SK-N-SH (cell line): ENCODE results near the gene SPA17. TPM values are rescaled to one million over a fixed set of nuclear protein-coding genes. Genes with fewer than 3 reads are reported as not detected.

Source experiments
- CTCF ChIA-PET: fragments of 300-600, 350-600 bp; formaldehyde crosslinking; extraction: SDS; loops from one replicate; lab custom pipeline; 2021; lab: Yijun Ruan, JAX
- POLR2A ChIA-PET: fragments of 350-600 bp; sonication (Branson Sonifier 250); formaldehyde crosslinking; extraction: SDS; loops from one replicate; lab custom pipeline; 2020; ENCODE audit warnings: antibody characterized with exemption, inconsistent platforms; lab: Yijun Ruan, JAX
- DNase-seq: peaks from one replicate; pipeline ENCODE4 v3.0.0; 2012
- H2AFZ ChIP-seq: fragments of 200-600 bp; sonication (generic); 2 replicates; pipeline ENCODE4 v1.8.1; 2016; ENCODE audit warnings: antibody characterized with exemption, mild to moderate bottlenecking, low read depth
- H3F3A ChIP-seq: fragments of 200-600 bp; sonication (generic); replicated peaks from 2 replicates; pipeline ENCODE3; 2016; ENCODE audit warnings: antibody characterized with exemption, mild to moderate bottlenecking; ENCODE audit not compliant: insufficient read depth
- H3K27ac ChIP-seq, 2 experiments: fragments of 200-500 bp in 1 of 2; fragments of 200-600 bp in 1 of 2; sonication (Bioruptor generic) in 1 of 2; sonication (generic), shearing (Covaris generic) in 1 of 2; 2 replicates each; pipeline versions ENCODE4 v1.5.1 to v1.6.1; 2014 to 2016; ENCODE audit warnings: low read depth in 2 of 2, inconsistent platforms in 1 of 2, low read length in 1 of 2, mild to moderate bottlenecking in 1 of 2, mixed read lengths in 1 of 2
- H3K27me3 ChIP-seq: fragments of 200-600 bp; sonication (generic), shearing (Covaris generic); 2 replicates; pipeline ENCODE4 v1.6.1; 2016; ENCODE audit warnings: mixed run types; ENCODE audit not compliant: insufficient read depth
- H3K36me3 ChIP-seq, 2 experiments: fragments of 200-500 bp in 1 of 2; fragments of 200-600 bp in 1 of 2; sonication (Bioruptor generic) in 1 of 2; sonication (generic) in 1 of 2; replicated peaks in 1 of 2; 2 replicates each; pipeline versions ENCODE3 to v1.5.1; 2014 to 2016; ENCODE audit warnings: low read length in 1 of 2, mild to moderate bottlenecking in 1 of 2; ENCODE audit not compliant: insufficient read depth in 2 of 2, control insufficient read depth in 1 of 2
- H3K4me1 ChIP-seq, 2 experiments: fragments of 200-500 bp in 1 of 2; fragments of 200-600 bp in 1 of 2; sonication (Bioruptor generic) in 1 of 2; sonication (generic), shearing (Covaris generic) in 1 of 2; 2 replicates each; pipeline versions ENCODE4 v1.5.1 to v1.6.1; 2014 to 2016; ENCODE audit warnings: low read depth in 1 of 2, low read length in 1 of 2, mixed run types in 1 of 2; ENCODE audit not compliant: insufficient read depth in 2 of 2, control insufficient read depth in 1 of 2
- H3K4me2 ChIP-seq: fragments of 200-600 bp; sonication (generic), shearing (Covaris generic); 2 replicates; pipeline ENCODE4 v1.6.1; 2017; ENCODE audit warnings: mixed run types
- H3K4me3 ChIP-seq, 2 experiments: fragments of 200-500 bp in 1 of 2; fragments of 200-600 bp in 1 of 2; sonication (Bioruptor generic) in 1 of 2; sonication (generic), shearing (Covaris generic) in 1 of 2; 2 replicates each; pipeline versions ENCODE4 v1.5.1 to v1.8.1; 2014 to 2016; ENCODE audit warnings: low read depth in 2 of 2, inconsistent platforms in 1 of 2, low read length in 1 of 2, mild to moderate bottlenecking in 1 of 2, mixed read lengths in 1 of 2, moderate library complexity in 1 of 2
- H3K79me2 ChIP-seq: fragments of 200-600 bp; sonication (generic); 2 replicates; pipeline ENCODE4 v1.8.1; 2017; ENCODE audit warnings: mild to moderate bottlenecking; ENCODE audit not compliant: insufficient read depth
- H3K9ac ChIP-seq: fragments of 200-600 bp; sonication (generic); 2 replicates; pipeline ENCODE4 v1.6.1; 2017; ENCODE audit warnings: mixed run types
- H3K9me2 ChIP-seq: fragments of 200-600 bp; sonication (generic); 2 replicates; pipeline ENCODE4 v1.6.1; 2017; ENCODE audit warnings: mixed run types
- H3K9me3 ChIP-seq: fragments of 200-600 bp; sonication (generic); 2 replicates; pipeline ENCODE4 v1.6.1; 2017; ENCODE audit warnings: mixed run types, mild to moderate bottlenecking, moderate library complexity
- H4K20me1 ChIP-seq: fragments of 200-600 bp; sonication (generic); 2 replicates; pipeline ENCODE4 v1.6.1; 2017; ENCODE audit warnings: mild to moderate bottlenecking, mixed run types; ENCODE audit not compliant: insufficient read depth
- CHD2 ChIP-seq: fragments of 150-350 bp; IDR thresholded peaks from 2 replicates; pipeline ENCODE4 v1.6.1; 2018; ENCODE audit warnings: low read length; ENCODE audit not compliant: partially characterized antibody
- CTCF ChIP-seq: fragments of 200-600 bp; sonication (generic); IDR thresholded peaks from 2 replicates; pipeline ENCODE4 v1.6.1; 2017; ENCODE audit warnings: antibody characterized with exemption, mild to moderate bottlenecking, moderate library complexity
- ELF1 ChIP-seq: IDR thresholded peaks from 2 replicates; pipeline ENCODE4 v1.4.0; 2012
- EP300 ChIP-seq, 2 experiments: IDR thresholded peaks; 2 replicates each; pipeline versions ENCODE4 v1.4.0 to v1.6.1; 2012; ENCODE audit warnings: borderline replicate concordance in 1 of 2, low read depth in 1 of 2, low read length in 1 of 2
- EZH2phosphoT487 ChIP-seq: fragments of 200-600 bp; sonication (generic); IDR thresholded peaks from 2 replicates; pipeline ENCODE4 v1.6.1; 2017; ENCODE audit warnings: low read depth, mixed run types, mild to moderate bottlenecking, antibody characterized with exemption, moderate library complexity, borderline replicate concordance
- FOSL2 ChIP-seq: IDR thresholded peaks from 2 replicates; pipeline ENCODE4 v1.4.0; 2012; ENCODE audit warnings: low read depth, mild to moderate bottlenecking, moderate library complexity, borderline replicate concordance
- JUND ChIP-seq: IDR thresholded peaks from 2 replicates; pipeline ENCODE4 v1.4.0; 2012
- PBX3 ChIP-seq: IDR thresholded peaks from 2 replicates; pipeline ENCODE4; 2012
- RAD21 ChIP-seq: IDR thresholded peaks from 2 replicates; pipeline ENCODE4 v1.6.1; 2012; ENCODE audit warnings: mild to moderate bottlenecking, low read length
- RXRA ChIP-seq: IDR thresholded peaks from 2 replicates; pipeline ENCODE4 v1.4.0; 2012; ENCODE audit warnings: low read depth, mild to moderate bottlenecking, borderline replicate concordance
- SIN3A ChIP-seq: IDR thresholded peaks from 2 replicates; pipeline ENCODE4 v1.6.1; 2012; ENCODE audit warnings: low read depth, mild to moderate bottlenecking, low read length, moderate library complexity, borderline replicate concordance
- SMC3 ChIP-seq: IDR thresholded peaks from 2 replicates; pipeline ENCODE4 v1.6.1; 2012; ENCODE audit warnings: low read depth, low read length, improper control_type of control experiment
- TAF1 ChIP-seq: IDR thresholded peaks from 2 replicates; pipeline ENCODE4 v1.6.1; 2012; ENCODE audit warnings: low read depth, mild to moderate bottlenecking, low read length, moderate library complexity, borderline replicate concordance
- TCF12 ChIP-seq: IDR thresholded peaks from 2 replicates; pipeline ENCODE4 v1.4.0; 2012
- TEAD4 ChIP-seq: IDR thresholded peaks from 2 replicates; pipeline ENCODE4 v1.4.0; 2012; ENCODE audit warnings: mild to moderate bottlenecking, borderline replicate concordance; ENCODE audit not compliant: insufficient read depth
- USF1 ChIP-seq: IDR thresholded peaks from 2 replicates; pipeline ENCODE4 v1.4.0; 2012; ENCODE audit warnings: low read depth, borderline replicate concordance
- YY1 ChIP-seq: IDR thresholded peaks from 2 replicates; pipeline ENCODE4 v1.4.0; 2012; ENCODE audit warnings: low read depth, mild to moderate bottlenecking
- WGBS: methylation state at CpG from one replicate; pipeline ENCODE4 v1.1.6; 2017; ENCODE audit warnings: low lambda C conversion rate; 5-methylcytosine and 5-hydroxymethylcytosine counted together
- polyA plus RNA-seq, 3 experiments: library from polyadenylated mRNA; depleted of rRNA; stranded (reverse); fragments of >200 nt; gene quantifications; 2 replicates each; pipeline ENCODE4 v1.2.3, GENCODE V29; 2012
- TF ChIP-seq, protein P1 (sequence below): IDR thresholded peaks from 2 replicates; pipeline ENCODE4 v1.4.0; 2012; ENCODE audit warnings: low read depth
- TF ChIP-seq, protein P2 (sequence below): fragments of 150-350 bp; IDR thresholded peaks from 2 replicates; pipeline ENCODE4 v1.6.1; 2017; ENCODE audit warnings: antibody characterized with exemption, low read length, low read depth, borderline replicate concordance

SPA17 gene
- polyA plus RNA-seq, 1 of the 3 experiments (the other 2 are of a cell fraction), result 7.7 TPM

- Histone ChIP-seq H3K79me2 (no peaks in the 10 kb centered on the region), H3K27ac (no peak overlapping the region), H3K9me2 (no peaks in the 10 kb centered on the region), H3K4me3 (no peak overlapping the region), H3F3A (peaks cover 3% of the 10 kb centered on the region), H3K4me1 (peaks cover 0 to 4% of the 10 kb centered on the region in 2 experiments; a peak in 2 of 4 replicates), H3K4me2 (no peak overlapping the region), H4K20me1 (no peaks in the 10 kb centered on the region), H3K9ac (no peak overlapping the region), H3K9me3 (no peaks in the 10 kb centered on the region), H2AFZ (no peak overlapping the region), H3K27me3 (no peaks in the 10 kb centered on the region), H3K36me3 (no peaks in the 10 kb centered on the region)
- TF ChIP-seq, protein P1, sequence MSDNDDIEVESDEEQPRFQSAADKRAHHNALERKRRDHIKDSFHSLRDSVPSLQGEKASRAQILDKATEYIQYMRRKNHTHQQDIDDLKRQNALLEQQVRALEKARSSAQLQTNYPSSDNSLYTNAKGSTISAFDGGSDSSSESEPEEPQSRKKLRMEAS, result no peak
- TF ChIP-seq SMC3 (no peak), TCF12 (no peak), SIN3A (no peak), EZH2phosphoT487 (no peak), USF1 (no peak), JUND (no peak), TAF1 (no peak), CTCF (no peak), RAD21 (no peak), FOSL2 (no peak), PBX3 (no peak), TEAD4 (no peak), EP300 (IDR thresholded peaks at IDR 0.05; ENCODE audit: borderline replicate concordance in 1 of 2, low read depth in 1 of 2, low read length in 1 of 2) (no peak), YY1 (no peak), CHD2 (no peak), ELF1 (no peak), RXRA (no peak)
- TF ChIP-seq, protein P2, sequence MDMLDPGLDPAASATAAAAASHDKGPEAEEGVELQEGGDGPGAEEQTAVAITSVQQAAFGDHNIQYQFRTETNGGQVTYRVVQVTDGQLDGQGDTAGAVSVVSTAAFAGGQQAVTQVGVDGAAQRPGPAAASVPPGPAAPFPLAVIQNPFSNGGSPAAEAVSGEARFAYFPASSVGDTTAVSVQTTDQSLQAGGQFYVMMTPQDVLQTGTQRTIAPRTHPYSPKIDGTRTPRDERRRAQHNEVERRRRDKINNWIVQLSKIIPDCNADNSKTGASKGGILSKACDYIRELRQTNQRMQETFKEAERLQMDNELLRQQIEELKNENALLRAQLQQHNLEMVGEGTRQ, result no peak
- no peak for DNase-seq
- ChIA-PET POLR2A (no interaction called here), CTCF (interaction anchor here (0.9 to 4.8 kb wide), 8 partner anchors 13 to 76 kb away, joined by 3 to 28 read pairs (median 4); partner anchors contain the start of genes ESAM and MSANTD2)
- WGBS, result 80% methylated on average over 44 of the region's 44 CpGs
Measured at GRCh38 chr11:124745270-124745834, 71.6 kb downstream of the SPA17 start.
